Measurements from ENCODE around the gene XPR1.

The XPR1 gene

GRCh38 chr1:180915426-180915965 lies 283.7 kb downstream of the XPR1 start:
- no peak for DNase-seq (ENCODE audit: low read depth, low spot score)

- DNase-seq (ENCODE audit: low read depth, low spot score): no peak
These were observed 284.4 kb downstream of the XPR1 start for GRCh38 chr1:180916012-180916770.

GRCh38 chr1:180916771-180917170 lies 284.9 kb downstream of the XPR1 start:
- DNase-seq (ENCODE audit: low read depth, low spot score): no peak

DNA sequence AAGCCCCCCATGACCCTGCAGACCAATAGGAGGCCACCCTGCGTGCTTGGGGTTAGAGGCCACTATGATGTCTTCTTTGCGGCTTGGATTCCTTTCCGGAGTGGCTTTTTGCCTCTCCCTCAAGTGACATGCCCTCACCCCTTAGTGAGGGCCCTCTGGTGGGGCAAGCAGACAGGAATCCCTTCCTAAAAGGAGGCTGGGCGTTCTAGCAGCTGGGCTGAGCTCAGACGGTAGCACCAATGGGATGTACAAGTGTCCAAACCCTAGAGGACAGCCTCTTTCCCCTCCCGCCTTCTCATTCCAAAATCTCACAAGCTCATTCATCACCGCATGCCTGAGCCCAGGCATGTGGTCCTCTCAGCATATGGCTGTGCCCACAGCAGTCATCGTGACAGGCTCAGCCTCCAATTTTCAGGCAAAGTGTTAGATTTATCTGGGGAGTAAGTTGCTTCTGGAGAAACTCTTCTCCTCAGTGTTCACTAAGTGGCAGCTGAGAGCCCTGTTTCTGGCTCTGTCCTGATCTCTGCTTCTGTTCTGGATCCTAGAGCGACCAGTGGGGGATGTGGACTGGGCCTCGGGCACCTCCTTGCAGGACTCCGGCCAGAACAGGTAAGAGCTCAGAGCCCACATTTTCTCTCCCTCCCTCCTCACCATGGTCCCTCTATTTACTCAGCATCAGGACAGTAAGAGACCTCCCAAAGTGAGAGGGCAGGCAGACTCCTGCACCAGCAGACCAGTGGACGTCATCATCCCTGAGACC lies 285.7 kb downstream of the XPR1 start:
- no peak for DNase-seq (ENCODE audit: low read depth, low spot score)

GRCh38 chr1:180918519-180918918 lies 286.7 kb downstream of the XPR1 start:
- no peak for DNase-seq (ENCODE audit: low read depth, low spot score)

DNA sequence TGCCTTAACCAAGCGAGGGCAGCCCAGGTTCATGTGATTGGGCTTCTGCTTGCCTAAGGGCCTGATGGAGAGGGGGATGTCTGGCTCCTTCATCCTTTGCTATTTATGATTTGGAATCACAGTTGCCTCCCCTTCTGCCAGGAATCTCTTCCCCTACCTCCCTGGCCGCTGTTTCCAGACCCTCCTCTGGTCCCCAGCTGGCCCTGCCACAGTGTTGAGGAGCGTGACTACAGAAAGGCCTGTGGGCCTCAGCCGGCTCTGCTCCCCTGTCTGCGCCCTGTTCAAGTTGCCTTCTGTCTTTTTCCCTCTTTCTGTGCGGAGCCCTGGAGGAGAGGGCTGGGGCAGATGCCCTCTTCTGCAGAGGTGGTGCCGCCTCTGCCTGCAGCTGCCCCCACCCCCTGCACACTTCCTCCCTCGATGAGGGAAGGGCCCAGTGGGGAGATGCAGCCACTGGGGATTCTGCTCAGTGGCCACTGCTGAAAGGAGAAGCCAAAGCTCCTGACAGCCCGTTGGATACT lies 287.4 kb downstream of the XPR1 start:
- no peak for DNase-seq (ENCODE audit: low read depth, low spot score)

DNA sequence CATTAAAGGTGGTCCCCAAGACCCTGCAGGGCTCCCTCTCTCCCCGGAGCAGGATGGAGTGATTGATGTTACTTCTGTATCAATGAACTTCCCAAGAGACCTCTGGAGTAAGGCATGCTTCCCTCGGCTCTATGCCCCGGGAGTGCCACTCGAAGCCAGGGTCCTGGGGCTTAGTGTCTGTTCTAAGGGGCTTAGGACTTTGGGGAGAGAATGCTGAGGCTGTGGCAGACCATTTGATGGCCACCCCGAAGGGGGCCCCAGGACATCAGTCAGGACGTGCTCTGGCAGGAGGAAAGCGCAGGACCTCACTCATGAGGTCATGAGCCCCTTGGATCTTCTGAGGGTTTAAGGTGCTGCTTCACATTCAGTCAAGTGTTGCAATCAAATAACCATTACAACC lies 288.4 kb downstream of the XPR1 start:
- DNase-seq (ENCODE audit: low read depth, low spot score): no peak

GRCh38 chr1:180920702-180921101 lies 288.9 kb downstream of the XPR1 start:
- DNase-seq (ENCODE audit: low read depth, low spot score): no peak

DNA sequence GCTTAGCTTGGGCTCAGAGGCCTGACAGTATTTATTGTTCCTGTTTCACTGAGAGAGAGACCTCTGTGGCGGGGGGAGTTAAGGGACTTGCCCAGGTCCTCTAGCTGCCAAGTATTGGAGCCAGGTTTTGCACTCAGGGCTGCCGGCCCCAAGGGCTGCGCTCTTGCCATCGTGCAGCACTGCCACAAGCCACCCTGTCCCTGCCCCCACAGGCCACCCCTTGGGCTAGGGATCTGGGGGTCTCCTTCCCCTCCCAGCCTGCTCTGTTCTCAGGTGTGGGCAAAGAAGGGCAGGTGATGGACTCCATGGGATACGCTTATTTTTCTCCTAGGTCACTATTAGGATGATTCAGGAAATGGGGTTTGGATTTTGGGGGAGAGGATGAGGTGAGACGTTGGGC lies 289.6 kb downstream of the XPR1 start:
- DNase-seq (ENCODE audit: low read depth, low spot score): no peak

- DNase-seq (ENCODE audit: low read depth, low spot score): no peak
These were observed 290.2 kb downstream of the XPR1 start for GRCh38 chr1:180921891-180922630.

DNA sequence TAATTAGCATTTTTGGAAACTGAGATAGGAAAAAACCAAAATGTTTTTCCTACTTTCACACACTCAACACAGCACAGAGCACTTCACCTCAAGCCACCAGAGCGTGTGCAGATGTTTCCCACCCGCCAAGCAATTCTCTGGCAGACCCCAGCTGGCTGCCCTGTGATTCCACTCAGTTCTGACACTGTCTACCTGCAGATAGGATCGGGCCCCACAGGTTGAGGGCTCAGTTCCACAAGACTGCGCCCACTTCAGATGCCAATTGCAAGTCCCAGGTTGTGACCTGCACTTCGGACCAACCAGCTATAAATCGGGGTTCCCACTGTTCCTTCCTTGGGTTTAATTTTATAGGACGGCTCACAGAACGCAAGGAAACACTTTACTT lies 290.8 kb downstream of the XPR1 start:
- DNase-seq (ENCODE audit: low read depth, low spot score): no peak

DNA sequence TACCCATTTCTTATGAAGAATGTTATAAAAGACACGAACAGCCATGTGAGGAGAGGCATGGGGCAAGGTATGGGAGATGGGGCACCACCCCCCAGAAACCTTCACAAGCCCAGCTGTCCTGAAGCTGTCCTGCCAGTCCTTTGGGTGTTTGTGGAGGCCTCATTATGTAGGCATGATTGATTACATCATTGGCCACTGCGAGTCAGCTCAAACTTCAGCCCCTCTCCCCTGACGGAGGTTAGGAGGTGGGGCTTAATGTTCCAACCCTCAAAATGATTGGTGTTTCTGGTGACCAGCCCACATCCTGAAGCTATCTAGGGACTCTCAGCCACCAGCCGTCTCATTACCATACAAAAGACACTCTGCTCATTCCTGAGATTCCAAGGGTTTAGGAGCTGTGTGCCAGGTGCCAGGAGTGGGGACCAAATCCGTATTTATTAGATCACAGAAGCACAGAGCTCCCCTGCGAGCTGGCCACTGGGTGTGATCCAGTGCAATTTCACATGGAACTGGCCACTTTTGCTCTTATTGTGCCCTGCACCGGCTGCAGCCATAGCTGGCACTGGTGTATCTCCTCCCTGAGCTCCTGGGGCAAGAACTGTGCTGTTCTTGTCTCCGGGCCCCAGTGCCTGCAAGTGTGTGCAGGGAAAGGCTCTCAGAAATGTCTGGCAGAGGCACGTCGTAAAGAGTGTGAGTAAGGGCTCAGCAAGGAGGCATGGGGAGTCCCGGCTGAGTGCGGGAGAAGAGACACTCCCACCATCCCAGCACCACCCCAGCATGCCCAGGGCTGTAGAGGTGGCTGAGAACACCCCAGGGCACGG lies 291.4 kb downstream of the XPR1 start:
- peak; percentile 98 for DNase-seq (ENCODE audit: low read depth, low spot score)

GRCh38 chr1:180923887-180924286 lies 292.1 kb downstream of the XPR1 start:
- no peak for DNase-seq (ENCODE audit: low read depth, low spot score)

DNA sequence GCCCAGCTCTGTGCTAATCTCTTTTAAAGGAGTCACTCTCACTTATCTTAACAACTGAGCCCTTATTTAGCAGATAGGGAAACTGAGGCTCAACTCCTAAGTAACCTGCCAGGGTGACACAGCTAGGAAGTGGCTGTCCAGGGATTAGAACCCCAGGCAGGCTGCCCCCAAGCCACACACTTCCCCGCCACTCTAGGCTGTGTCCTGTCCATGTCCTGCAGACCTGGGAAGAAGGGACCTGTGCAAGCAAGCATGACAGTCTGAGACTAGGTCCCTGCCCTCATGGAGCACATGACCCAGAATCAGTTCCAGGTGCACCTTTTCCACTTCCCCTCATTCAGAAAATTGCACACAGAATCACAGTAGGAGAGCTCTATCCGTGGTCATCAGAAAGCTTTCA lies 293.1 kb downstream of the XPR1 start:
- DNase-seq (ENCODE audit: low read depth, low spot score): no peak

DNA sequence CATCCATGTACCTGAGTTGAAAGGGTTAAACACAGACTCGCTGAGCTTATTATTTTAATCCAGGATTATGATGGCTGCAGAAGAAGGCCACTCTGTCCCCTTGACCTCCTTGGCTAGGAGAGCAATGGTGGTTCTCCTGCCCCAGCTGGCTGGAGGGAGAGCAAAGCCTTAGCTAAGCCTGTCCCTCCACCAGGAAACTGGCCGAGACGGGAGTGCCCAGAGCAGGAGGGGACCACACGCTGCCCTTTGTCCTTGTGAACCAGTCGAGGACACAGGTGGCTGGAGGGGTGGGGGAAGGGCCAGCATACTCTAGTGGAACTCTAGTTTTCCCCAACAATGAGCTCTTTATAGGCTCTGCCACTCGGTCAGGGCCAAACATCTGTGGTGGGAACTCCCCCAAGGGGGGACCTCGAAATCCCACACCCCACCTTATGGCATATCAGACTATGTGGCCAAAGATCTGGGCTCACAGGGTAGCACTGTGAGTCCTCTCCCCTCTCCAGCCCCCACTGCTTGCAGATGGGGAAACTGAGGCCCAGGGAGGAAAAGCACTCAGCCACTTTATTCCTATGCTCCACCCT lies 293.7 kb downstream of the XPR1 start:
- no peak for DNase-seq (ENCODE audit: low read depth, low spot score)

GRCh38 chr1:180926164-180926981 lies 294.6 kb downstream of the XPR1 start:
- DNase-seq (ENCODE audit: low read depth, low spot score): no peak

DNA sequence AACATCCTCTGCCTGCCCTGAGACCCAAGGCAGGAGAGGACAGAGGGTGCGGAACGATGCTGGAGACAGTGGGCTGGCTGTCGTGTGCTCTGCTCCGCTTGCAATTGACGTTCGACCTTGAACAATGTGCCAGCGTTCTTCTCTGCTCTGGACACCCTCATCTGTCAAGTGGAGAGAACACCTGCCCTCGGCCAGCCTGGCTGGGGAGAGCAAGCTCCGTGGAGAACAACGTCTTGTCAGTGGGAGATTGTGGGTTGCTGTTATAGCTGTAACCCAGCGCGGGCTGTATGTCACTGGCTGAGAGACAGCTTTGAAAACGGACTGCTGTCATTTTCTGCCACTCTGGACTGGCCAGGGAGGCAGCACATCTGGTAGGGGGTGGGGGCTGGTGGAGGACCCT lies 295.5 kb downstream of the XPR1 start:
- DNase-seq (ENCODE audit: low read depth, low spot score): no peak

DNA sequence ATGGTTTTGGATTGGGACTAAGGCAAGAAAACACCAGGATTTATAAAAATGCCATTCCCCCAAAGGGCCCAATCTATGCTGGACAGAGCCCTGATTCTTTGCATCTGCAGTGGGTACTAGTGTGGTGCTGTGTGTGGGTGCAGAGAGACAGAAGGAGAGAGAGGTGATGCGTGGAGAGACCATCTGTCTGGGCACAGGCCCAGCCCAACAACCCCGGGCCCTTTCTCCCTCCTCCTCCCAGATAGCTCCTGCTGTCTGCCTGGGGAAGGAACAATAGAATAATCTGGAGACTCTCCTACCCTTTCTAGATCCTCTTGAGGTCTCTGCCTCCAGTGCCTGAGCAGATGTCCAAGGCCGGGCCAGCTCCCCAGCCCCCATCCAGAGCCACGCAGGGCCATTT lies 296.0 kb downstream of the XPR1 start:
- DNase-seq (ENCODE audit: low read depth, low spot score): no peak

GRCh38 chr1:180928331-180929230 lies 296.8 kb downstream of the XPR1 start:
- no peak for DNase-seq (ENCODE audit: low read depth, low spot score)

All from iPS DF 19.7 (cell line).